Nephron progenitor cell (in vitro differentiated cells): ENCODE data around the gene COL6A1.
A peak's percentile ranks its signal among the peaks of the same experiment; 100 is the strongest.

Source experiments
- DNase-seq: peaks from one replicate; pipeline ENCODE4 v3.0.0; 2021
- H3K27ac Mint-ChIP-seq: 2 replicates; pipeline ENCODE4 v1.8.0; 2021; ENCODE audit warnings: mild to moderate bottlenecking, moderate library complexity, mixed read lengths
- H3K27me3 Mint-ChIP-seq: 2 replicates; pipeline ENCODE4 v1.8.0; 2021; ENCODE audit warnings: mild to moderate bottlenecking, low read depth, mixed read lengths; ENCODE audit not compliant: poor library complexity
- H3K36me3 Mint-ChIP-seq: 2 replicates; pipeline ENCODE4 v1.8.0; 2021; ENCODE audit warnings: low read depth, mixed read lengths
- H3K4me1 Mint-ChIP-seq: 2 replicates; pipeline ENCODE4 v1.8.0; 2021; ENCODE audit warnings: mixed read lengths
- H3K4me3 Mint-ChIP-seq: 2 replicates; pipeline ENCODE4 v1.8.0; 2021; ENCODE audit warnings: mild to moderate bottlenecking, moderate library complexity, mixed read lengths
- H3K9me3 Mint-ChIP-seq: 2 replicates; pipeline ENCODE4 v1.8.0; 2021; ENCODE audit warnings: mild to moderate bottlenecking, moderate library complexity, mixed read lengths
- TF ChIP-seq, protein P1 (sequence below): fragments of 200-600 bp; sonication (generic); IDR thresholded peaks from 2 replicates; pipeline ENCODE4 v1.5.0; 2021; ENCODE audit warnings: antibody characterized with exemption

COL6A1 gene

DNA sequence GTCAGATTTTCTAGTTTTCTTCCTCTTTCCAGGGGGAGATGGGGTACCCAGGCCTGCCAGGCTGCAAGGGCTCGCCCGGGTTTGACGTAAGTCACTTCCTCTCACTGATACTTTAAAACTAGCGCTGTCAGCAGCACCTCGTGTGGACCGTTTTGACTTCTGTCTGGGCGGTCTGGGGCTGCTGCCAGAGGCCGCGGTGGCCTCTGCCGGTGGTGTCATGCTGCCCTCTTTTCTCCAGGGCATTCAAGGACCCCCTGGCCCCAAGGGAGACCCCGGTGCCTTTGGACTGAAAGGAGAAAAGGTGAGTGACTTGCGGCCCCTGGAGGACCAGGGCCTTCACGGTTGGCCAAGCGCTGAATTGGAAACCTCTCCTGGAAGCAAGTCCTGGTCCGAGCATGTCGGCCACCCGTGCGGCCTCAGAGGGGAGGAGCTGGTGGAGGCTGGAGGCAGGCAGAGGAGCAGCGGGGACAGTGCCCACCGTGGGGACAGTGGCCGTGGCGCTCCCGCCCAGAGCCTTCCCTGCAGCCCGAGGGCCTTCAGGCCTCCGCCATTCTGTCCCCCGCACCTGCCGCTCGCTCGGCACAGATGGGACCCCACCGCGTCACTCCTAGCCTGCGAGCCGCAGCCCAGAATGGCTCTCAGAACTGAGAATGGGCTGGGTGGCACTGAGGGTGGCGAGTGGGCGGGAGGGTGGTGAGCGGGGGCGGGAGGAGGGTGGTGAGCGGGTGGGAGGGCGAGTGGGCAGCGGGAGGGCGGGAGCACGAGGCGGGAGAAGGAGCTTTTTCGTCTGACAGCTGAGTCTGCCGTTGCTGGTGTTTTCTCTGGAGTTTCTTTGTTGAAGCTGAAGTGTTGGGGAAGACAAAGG lies 9.4 kb downstream of the COL6A1 start:
- Mint-ChIP-seq H3K4me1 (peaks cover 11% of the 10 kb centered on the region), H3K27me3 (no peaks in the 10 kb centered on the region), H3K36me3 (peaks cover 14% of the 10 kb centered on the region), H3K27ac (no peak overlapping the region), H3K4me3 (no peak overlapping the region), H3K9me3 (no peaks in the 10 kb centered on the region)
- peak; percentile 16 for DNase-seq
- TF ChIP-seq, protein P1, sequence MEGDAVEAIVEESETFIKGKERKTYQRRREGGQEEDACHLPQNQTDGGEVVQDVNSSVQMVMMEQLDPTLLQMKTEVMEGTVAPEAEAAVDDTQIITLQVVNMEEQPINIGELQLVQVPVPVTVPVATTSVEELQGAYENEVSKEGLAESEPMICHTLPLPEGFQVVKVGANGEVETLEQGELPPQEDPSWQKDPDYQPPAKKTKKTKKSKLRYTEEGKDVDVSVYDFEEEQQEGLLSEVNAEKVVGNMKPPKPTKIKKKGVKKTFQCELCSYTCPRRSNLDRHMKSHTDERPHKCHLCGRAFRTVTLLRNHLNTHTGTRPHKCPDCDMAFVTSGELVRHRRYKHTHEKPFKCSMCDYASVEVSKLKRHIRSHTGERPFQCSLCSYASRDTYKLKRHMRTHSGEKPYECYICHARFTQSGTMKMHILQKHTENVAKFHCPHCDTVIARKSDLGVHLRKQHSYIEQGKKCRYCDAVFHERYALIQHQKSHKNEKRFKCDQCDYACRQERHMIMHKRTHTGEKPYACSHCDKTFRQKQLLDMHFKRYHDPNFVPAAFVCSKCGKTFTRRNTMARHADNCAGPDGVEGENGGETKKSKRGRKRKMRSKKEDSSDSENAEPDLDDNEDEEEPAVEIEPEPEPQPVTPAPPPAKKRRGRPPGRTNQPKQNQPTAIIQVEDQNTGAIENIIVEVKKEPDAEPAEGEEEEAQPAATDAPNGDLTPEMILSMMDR = no peak

DNA sequence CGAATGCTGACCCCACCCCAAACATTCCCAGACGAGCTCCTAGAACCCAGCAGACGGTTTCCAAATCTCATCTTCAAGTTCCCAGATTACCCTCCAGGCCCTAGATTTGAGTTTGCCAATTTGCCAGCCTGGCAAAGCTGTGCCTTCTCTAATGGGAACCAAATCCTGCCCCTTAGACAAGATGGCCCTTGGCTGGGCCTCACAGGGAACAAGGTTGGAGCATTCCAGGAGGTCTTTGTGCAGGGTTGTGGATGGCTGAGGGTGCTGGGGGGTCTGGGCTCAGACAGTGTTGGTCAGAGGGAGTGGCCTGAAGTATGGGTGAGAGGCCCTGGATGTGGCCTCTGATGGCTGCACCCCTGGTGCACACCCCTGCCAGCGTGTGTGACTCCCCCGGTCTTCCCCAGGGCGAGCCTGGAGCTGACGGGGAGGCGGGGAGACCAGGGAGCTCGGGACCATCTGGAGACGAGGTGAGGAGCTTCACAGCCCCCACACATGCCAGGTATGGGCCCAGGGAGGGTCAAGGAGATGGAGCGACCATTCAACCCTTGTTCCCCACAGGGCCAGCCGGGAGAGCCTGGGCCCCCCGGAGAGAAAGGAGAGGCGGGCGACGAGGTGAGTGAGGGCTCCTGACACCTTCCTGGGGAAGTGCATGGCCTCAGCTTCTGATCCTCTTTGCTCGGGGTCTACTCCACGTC lies 10.2 kb downstream of the COL6A1 start:
- no peak overlapping the region for H3K4me3 Mint-ChIP-seq
- DNase-seq = no peak
- no peaks in the 10 kb centered on the region for H3K9me3 Mint-ChIP-seq
- no peak overlapping the region for H3K27ac Mint-ChIP-seq
- TF ChIP-seq, protein P1 = no peak
- H3K36me3 Mint-ChIP-seq = peaks cover 14% of the 10 kb centered on the region
- H3K27me3 Mint-ChIP-seq = no peaks in the 10 kb centered on the region
- H3K4me1 Mint-ChIP-seq = peaks cover 11% of the 10 kb centered on the region

DNA sequence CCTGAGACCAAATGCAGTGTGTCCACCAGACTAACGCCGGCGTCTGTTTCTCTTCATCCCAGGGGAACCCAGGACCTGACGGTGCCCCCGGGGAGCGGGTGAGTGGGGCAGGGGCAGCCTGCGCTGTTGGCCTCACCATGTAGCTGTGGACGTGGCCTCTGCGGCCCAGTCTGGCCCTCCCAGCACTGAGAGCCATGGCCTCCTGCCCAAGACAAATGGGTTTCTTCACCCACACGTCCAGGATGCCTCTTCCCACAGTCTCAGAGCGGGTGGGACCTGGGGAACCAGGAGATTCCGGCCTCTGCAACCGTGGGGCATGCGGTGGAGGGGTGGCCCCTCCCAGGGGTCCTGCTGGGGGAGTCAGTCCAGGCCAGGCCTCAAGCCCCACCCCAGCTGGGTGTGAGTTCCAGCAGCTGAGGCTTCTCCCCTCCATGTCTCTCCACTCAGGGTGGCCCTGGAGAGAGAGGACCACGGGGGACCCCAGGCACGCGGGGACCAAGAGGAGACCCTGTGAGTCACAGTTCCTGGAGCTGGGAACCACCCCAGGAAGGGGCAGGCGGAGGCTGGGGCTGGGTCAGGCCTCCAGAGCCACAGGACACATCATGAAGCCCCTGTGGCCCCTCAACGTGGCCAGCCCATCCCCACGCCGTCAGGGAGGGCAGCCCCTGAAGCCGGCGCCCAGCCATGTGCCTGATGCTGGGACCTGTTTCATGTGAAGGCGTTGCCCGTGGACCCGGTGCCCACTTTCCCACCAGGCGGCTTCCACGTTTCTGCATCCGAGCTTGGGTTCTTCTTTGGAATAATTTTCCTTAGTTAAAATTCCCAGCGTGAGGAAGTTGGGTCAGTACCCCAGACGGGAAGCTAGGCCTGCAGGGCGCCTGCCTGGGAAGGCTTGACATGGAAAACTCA lies 11.0 kb downstream of the COL6A1 start:
- Mint-ChIP-seq H3K27me3 (no peaks in the 10 kb centered on the region), H3K9me3 (no peaks in the 10 kb centered on the region), H3K27ac (no peak overlapping the region), H3K4me3 (no peak overlapping the region), H3K36me3 (peaks cover 10% of the 10 kb centered on the region), H3K4me1 (peaks cover 11% of the 10 kb centered on the region)
- TF ChIP-seq, protein P1 = no peak
- DNase-seq = peak; percentile 1

DNA sequence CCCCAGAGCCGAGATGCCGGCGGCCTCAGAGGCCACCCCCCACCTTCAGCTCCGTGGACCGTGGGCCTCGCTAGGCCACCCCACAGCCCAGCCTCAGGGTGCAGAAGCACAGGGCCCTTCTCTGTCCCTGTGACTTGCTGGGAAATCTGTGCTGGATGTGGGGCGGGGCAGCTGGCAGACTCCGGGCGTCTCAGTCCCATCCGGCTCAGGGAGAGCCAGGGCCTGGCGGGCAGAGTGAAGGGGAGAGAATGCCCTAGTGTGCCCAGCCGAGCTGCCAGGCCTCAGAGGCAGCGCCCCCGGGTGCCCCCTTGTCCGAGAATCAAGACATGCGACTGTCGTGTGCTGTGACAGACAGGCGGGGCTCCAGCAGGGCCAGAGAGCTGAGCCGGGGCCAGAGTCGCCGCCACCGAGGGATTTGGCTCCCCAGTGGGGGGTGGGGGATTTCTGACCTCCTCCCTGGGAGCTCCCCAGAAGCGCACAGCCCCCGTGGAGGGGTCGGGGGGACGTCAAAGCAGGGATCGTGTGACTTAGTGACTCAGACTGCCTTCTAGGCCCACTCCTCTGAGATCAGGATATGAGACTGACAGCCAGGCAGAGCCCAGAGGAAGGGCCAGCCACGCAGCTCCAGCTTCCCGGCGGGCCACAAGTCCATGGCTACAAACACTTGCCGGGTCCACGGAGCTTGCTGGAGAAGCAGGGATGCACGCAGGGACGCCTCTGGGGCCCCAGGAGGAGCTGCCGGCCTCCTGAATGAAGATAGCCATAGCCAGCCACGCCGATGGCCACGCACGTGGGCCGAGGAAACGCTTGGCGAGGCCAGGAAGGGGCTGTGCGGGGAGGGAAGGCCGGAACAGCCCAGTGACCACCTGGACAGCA lies 11.9 kb downstream of the COL6A1 start:
- TF ChIP-seq, protein P1 = no peak
- peak; percentile 2 for DNase-seq
- H3K4me1 Mint-ChIP-seq = peaks cover 11% of the 10 kb centered on the region
- H3K36me3 Mint-ChIP-seq = peaks cover 10% of the 10 kb centered on the region
- H3K27ac Mint-ChIP-seq = no peak overlapping the region
- H3K9me3 Mint-ChIP-seq = no peaks in the 10 kb centered on the region
- no peaks in the 10 kb centered on the region for H3K27me3 Mint-ChIP-seq
- H3K4me3 Mint-ChIP-seq = no peak overlapping the region

DNA sequence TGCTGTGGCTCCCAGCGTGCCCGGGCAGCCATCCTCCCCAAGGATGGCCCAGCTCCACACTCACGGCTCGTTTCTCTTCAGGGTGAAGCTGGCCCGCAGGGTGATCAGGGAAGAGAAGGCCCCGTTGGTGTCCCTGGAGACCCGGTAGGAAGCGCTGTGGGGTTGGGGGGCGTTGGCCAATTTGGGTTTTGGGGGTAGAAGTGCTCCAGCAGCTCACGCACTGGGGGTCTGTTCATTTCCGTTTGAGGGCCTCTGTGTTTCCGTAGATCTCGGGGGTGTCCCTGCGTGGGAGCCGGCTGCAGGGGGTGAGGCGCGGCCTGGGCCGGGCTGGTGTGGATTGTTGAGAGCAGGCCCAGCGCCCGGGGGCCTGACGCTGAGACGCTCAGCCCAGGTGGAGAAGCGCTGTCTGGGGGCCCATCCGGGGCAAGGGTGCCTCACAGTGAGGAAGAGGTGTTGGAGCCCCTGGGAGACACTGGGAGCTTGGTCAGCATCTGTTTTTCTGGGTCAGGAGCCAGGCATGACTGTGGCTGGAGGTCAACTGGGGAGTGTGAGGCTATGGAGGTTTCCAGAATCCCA lies 12.6 kb downstream of the COL6A1 start:
- Mint-ChIP-seq H3K4me1 (peaks cover 11% of the 10 kb centered on the region), H3K36me3 (peaks cover 10% of the 10 kb centered on the region), H3K27ac (no peak overlapping the region), H3K27me3 (no peaks in the 10 kb centered on the region), H3K9me3 (no peaks in the 10 kb centered on the region), H3K4me3 (no peak overlapping the region)
- peak; percentile 1 for DNase-seq
- TF ChIP-seq, protein P1 = no peak
